ENCODE results near the gene CMTM3.
"Not testable (repeated sequence)": the region's sequence is repeated elsewhere in the genome, so short reads cannot be mapped to it uniquely, and the experiment has no call there.

Gene CMTM3

GRCh38 chr16:66637806-66638205 is 33.3 kb downstream of the CMTM3 start:
- no peak for DNase-seq

- DNase-seq, result peak; percentile 7
Observed at GRCh38 chr16:66639091-66639885, 34.8 kb downstream of the CMTM3 start.

DNA sequence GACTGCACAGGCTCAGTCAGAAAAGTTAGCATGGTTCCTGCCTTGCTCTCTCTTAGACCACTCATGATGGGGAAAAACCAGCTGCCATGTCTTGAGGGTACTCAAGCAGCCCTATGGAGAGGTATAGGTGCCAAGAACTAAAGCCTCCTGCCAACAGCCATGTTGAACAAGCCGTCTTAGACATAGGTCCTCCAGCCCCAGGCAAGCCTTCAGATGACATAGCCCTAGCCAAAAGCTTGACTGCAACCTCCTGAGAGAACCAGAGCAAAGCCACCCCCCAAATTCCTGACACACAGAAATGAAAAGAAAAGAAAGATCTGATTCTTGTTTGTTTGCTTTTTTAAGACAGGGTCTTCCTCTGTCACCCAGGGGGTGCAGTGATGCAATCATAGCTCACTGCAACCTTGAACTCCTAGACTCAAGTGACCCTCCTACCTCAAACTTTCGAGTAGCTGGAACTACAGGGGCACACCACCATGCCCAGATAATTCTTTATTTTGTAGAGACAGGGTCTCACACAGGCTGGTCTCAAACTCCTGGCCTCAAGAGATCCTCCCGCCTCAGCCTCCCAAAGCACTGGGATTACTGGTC is 36.3 kb downstream of the CMTM3 start:
- DNase-seq, result no peak

DNA sequence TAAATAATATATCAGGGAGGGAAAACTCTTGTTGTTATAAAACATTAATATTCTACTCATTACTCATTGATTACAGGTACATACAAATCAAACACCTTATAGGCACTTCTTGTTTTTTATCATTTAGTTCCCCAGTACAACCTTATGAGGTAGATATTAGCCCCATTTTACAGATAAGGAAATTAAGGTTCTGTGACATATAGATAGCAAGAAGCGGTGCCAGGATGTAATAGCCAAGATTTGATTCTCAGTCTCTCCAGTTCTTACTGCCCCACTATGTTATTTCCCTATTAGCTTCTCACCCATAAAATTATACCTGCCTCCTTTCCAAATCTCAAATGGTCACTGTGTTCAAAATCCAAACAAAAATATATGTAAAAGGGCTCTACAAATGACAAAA is 36.9 kb downstream of the CMTM3 start:
- no peak for DNase-seq

DNA sequence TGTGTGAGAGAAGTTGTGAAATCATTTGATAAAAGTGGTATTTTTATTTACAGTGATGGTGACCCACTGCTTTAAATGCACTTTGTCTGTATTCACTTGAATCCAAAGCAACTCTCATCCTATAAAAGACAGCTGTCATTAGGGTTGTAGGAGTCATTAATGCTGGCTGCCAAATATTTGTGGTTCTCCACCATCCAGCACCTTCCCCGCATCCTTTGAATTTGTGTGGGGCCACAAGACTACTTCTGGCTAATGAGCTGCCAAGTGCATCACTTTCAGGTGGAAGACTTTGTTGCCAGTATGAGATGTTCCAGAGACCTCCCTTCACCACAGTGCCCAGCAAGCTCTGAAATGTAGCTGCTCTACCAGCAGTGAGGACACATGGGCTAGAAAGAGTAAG is 43.4 kb downstream of the CMTM3 start:
- no peak for DNase-seq

- DNase-seq, result no peak
Observed at GRCh38 chr16:66649167-66649566, 44.7 kb downstream of the CMTM3 start.

DNA sequence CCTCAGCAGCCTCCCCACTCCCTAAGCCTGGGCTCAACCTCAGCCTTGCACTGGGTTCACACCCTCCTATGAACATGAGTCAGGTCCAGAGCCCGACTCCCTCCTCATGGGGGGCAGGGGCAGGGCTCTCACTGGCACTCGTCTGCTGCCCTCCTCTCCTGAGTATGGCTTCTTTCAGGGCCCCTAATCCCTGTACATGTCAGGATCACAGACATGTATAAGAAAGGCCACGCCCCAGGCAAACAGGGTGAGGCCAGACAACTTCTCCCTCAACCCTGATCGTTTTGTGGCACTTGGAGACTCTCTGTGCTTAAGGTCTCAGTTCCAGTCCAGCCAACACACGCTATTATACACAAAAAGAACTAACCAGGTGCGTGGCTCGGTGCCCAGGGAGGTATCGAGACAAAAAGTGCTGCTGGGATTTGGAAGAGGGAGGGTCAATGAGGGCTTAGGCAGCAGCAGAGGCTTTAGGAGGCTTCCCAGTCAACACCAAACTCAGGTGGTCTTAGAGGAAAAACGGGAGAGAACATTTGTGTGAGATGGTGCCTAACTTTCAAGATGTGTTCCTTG is 45.2 kb downstream of the CMTM3 start:
- no peak for DNase-seq

GRCh38 chr16:66650707-66651473 is 46.4 kb downstream of the CMTM3 start:
- DNase-seq, result peak; percentile 75

GRCh38 chr16:66651474-66651765 is 46.9 kb downstream of the CMTM3 start:
- no peak for DNase-seq

GRCh38 chr16:66651965-66652364 is 47.5 kb downstream of the CMTM3 start:
- no peak for DNase-seq

- no peak for DNase-seq
Observed at GRCh38 chr16:66652661-66653360, 48.3 kb downstream of the CMTM3 start.

DNA sequence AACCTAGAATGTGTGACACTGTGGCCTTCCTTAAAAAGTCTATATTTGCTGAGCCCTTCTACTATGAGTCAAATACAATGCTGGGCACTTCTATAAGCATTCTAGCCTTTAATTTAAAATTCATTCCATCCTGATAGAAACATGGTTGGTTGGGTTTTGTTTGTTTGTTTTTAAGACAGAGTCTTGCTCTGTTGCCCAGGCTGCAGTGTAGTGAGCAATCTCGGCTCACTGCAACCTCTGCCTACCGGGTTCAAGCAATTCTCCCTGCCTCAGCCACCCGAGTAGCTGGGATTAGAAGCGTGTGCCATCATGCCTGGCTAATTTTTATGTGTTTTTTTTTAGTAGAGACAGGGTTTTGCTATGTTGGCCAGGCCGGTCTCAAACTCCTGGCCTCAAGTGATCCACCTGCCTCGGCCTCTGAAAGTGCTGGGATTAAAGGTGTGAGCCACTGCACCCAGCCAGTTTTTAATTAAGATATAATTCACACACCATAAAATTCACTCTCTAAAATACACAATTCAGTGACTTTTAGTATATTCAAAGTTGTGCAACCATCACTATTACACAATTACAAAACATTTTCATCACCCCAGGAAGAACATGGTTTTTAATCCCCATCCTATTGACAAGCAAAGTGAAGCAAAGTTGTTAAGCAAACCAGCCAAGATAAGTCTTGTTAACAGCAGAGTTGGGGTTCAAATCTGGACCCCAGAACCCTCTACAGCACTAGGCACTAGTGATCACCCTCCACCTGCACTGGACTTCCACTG is 49.3 kb downstream of the CMTM3 start:
- DNase-seq, result peak; percentile 7

DNA sequence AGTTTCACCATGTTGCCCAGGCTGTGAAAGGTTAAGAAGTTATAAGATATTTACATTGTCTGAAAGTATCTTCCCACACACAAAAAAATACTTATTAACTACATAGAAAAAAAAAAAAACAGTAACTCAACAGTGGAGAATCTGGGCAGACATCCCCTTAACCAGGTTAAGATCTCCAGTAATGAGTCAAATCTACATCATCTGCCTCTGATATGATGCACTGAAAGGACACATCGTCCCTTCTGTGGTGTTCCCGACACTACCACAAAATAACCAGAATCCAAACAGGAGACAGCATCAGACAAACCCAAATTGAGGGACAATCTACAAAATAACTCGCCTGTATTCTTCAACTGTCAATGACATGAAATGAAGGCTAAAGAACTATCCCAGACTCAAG is 52.0 kb downstream of the CMTM3 start:
- DNase-seq, result peak; percentile 5

DNA sequence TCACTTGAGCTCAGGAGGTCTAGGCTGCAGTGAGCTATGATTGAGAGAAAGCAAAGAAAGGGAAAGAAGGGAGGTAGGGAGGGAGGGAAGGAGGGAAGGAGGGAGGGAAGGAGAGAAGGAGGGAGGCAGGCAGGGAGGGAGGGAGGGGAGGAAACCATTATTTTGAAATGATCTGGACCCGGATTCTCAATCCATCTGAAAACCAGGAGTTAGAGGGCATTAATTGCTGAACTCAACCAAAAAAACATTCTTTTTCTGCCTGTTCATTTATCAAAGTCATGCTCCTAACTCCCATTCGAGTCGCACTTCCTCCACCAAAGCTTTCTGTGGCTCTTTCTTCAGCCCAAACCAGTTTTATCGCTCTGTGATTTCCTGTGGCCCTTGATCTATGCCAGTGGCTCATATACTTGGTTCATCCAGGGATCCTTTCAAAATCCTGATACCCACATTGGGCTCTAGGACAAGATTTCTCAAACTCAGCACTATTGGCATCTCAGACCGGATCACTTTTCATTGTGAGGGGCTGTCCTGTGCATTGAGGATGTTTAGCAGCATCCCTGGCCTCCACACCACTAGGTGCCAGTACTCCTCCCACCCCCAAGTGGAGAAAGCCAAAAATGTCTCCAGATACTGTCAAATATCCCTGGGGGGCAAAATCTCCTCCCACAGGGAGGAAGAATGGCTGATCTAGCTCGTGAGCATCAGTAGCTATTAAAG is 53.8 kb downstream of the CMTM3 start:
- no peak for DNase-seq

- DNase-seq, result no peak
Observed at GRCh38 chr16:66658860-66659190, 54.3 kb downstream of the CMTM3 start.

- DNase-seq, result peak; percentile 90
Observed at GRCh38 chr16:66660422-66661209, 56.1 kb downstream of the CMTM3 start.

GRCh38 chr16:66661210-66661560 is 56.7 kb downstream of the CMTM3 start:
- no peak for DNase-seq

DNA sequence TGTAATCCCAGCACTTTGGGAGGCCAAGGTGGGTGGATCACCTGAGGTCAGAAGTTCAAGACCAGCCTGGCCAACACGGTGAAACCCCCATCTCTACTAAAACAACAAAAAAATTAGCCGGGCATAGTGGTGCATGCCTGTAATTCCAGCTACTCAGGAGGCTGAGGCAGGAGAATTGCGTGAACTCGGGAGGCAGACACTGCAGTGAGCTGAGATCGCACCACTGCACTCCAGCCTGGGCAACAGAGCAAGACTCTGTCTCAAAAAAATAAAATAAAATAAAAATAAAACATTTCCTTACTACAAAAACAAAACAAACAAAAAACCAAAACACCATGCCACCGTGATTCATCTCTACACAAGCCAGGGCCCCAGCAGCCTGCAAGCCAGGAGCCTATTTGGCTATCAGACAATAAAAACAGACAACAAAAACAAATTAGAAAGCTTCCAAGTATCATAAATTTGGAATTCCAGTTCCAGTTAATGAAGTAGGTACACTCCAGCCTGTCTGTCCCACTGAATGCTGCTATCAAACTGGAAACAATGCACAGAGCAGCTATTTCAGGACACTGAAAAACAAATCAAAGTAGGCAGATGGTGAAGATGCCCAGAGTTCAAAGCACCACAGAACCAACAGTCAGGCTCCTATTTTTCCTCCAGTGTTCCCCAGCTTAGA is 57.3 kb downstream of the CMTM3 start:
- DNase-seq, result not testable (repeated sequence)

- peak; percentile 44 for DNase-seq
Observed at GRCh38 chr16:66662445-66663194, 58.1 kb downstream of the CMTM3 start.
